ENCODE results near the gene RPH3AL.
"Not testable (repeated sequence)": the region's sequence is repeated elsewhere in the genome, so short reads cannot be mapped to it uniquely, and the experiment has no call there.

RPH3AL gene

GRCh38 chr17:245020-245419 lies 107.6 kb downstream of the RPH3AL start:
- Histone ChIP-seq H3K27me3 (ENCODE audit: insufficient read depth, poor library complexity, severe bottlenecking) (no peaks in the 10 kb centered on the region), H3K4me1 (ENCODE audit: insufficient read depth, poor library complexity, severe bottlenecking) (no peaks in the 10 kb centered on the region), H3K9me3 (ENCODE audit: severe bottlenecking) (no peaks in the 10 kb centered on the region), H3K4me3 (ENCODE audit: severe bottlenecking) (no peak overlapping the region), H3K36me3 (ENCODE audit: low read depth) (no peaks in the 10 kb centered on the region), H3K27ac (ENCODE audit: poor library complexity, severe bottlenecking) (no peak overlapping the region)
- DNase-seq (ENCODE audit: low spot score) = no peak
- no peak for ATAC-seq (ENCODE audit: low read depth)
- TF ChIP-seq CTCF (IDR thresholded peaks at IDR 0.05; ENCODE audit: poor library complexity, severe bottlenecking) = no peak

- H3K27ac ChIP-seq (ENCODE audit: poor library complexity, severe bottlenecking); ATAC-seq (ENCODE audit: low read depth); H3K9me3 ChIP-seq (ENCODE audit: severe bottlenecking); H3K27me3 ChIP-seq (ENCODE audit: insufficient read depth, poor library complexity, severe bottlenecking); H3K36me3 ChIP-seq (ENCODE audit: low read depth); DNase-seq (ENCODE audit: low spot score); H3K4me3 ChIP-seq (ENCODE audit: severe bottlenecking); H3K4me1 ChIP-seq (ENCODE audit: insufficient read depth, poor library complexity, severe bottlenecking): not testable (repeated sequence)
Measured at GRCh38 chr17:243924-244323, 108.7 kb downstream of the RPH3AL start.

- H3K36me3 ChIP-seq (ENCODE audit: low read depth) = no peaks in the 10 kb centered on the region
- H3K27ac ChIP-seq (ENCODE audit: poor library complexity, severe bottlenecking) = no peak overlapping the region
- H3K4me3 ChIP-seq (ENCODE audit: severe bottlenecking) = no peak overlapping the region
- H3K27me3 ChIP-seq (ENCODE audit: insufficient read depth, poor library complexity, severe bottlenecking) = no peaks in the 10 kb centered on the region
- H3K9me3 ChIP-seq (ENCODE audit: severe bottlenecking) = no peaks in the 10 kb centered on the region
- ATAC-seq (ENCODE audit: low read depth) (no peak), DNase-seq (ENCODE audit: low spot score) (no peak)
- no peak for TF ChIP-seq CTCF (IDR thresholded peaks at IDR 0.05; ENCODE audit: poor library complexity, severe bottlenecking)
- H3K4me1 ChIP-seq (ENCODE audit: insufficient read depth, poor library complexity, severe bottlenecking) = no peaks in the 10 kb centered on the region
Measured at GRCh38 chr17:238964-239259, 113.7 kb downstream of the RPH3AL start.

- no peak overlapping the region for H3K27ac ChIP-seq (ENCODE audit: poor library complexity, severe bottlenecking)
- 0 out of 3 replicates have a peak, but pooled peaks have one; percentile 27 for ATAC-seq (ENCODE audit: low read depth)
- no peak for TF ChIP-seq CTCF (IDR thresholded peaks at IDR 0.05; ENCODE audit: poor library complexity, severe bottlenecking)
Measured at GRCh38 chr17:238071-238963, 114.3 kb downstream of the RPH3AL start.

GRCh38 chr17:237406-237955 lies 115.1 kb downstream of the RPH3AL start:
- H3K36me3 ChIP-seq (ENCODE audit: low read depth) = no peaks in the 10 kb centered on the region
- no peak for TF ChIP-seq CTCF (IDR thresholded peaks at IDR 0.05; ENCODE audit: poor library complexity, severe bottlenecking)
- ATAC-seq (ENCODE audit: low read depth) (no peak), DNase-seq (ENCODE audit: low spot score) (peak; percentile 23)
- H3K4me3 ChIP-seq (ENCODE audit: severe bottlenecking) = no peak overlapping the region
- H3K4me1 ChIP-seq (ENCODE audit: insufficient read depth, poor library complexity, severe bottlenecking) = no peaks in the 10 kb centered on the region
- H3K9me3 ChIP-seq (ENCODE audit: severe bottlenecking) = no peaks in the 10 kb centered on the region
- no peak overlapping the region for H3K27ac ChIP-seq (ENCODE audit: poor library complexity, severe bottlenecking)
- H3K27me3 ChIP-seq (ENCODE audit: insufficient read depth, poor library complexity, severe bottlenecking) = no peaks in the 10 kb centered on the region

More at GRCh38 chr17:238071-238963, 114.3 kb downstream of the RPH3AL start:
- no peak overlapping the region for H3K4me3 ChIP-seq (ENCODE audit: severe bottlenecking)
- H3K27me3 ChIP-seq (ENCODE audit: insufficient read depth, poor library complexity, severe bottlenecking) = no peaks in the 10 kb centered on the region
- no peaks in the 10 kb centered on the region for H3K4me1 ChIP-seq (ENCODE audit: insufficient read depth, poor library complexity, severe bottlenecking)
- H3K36me3 ChIP-seq (ENCODE audit: low read depth) = no peaks in the 10 kb centered on the region
- peak; percentile 54 for DNase-seq (ENCODE audit: low spot score)
- no peaks in the 10 kb centered on the region for H3K9me3 ChIP-seq (ENCODE audit: severe bottlenecking)
